GM19467 (cell line): Measurements from ENCODE around the gene PPP3CB.

ENCODE experiments used
- ATAC-seq: cut with Tn5 transposase; IDR thresholded peaks from one replicate; pipeline ENCODE4 v1.9.1; 2021; ENCODE audit warnings: mild to moderate bottlenecking, moderate library complexity; ENCODE audit not compliant: unreplicated experiment

The PPP3CB gene

DNA sequence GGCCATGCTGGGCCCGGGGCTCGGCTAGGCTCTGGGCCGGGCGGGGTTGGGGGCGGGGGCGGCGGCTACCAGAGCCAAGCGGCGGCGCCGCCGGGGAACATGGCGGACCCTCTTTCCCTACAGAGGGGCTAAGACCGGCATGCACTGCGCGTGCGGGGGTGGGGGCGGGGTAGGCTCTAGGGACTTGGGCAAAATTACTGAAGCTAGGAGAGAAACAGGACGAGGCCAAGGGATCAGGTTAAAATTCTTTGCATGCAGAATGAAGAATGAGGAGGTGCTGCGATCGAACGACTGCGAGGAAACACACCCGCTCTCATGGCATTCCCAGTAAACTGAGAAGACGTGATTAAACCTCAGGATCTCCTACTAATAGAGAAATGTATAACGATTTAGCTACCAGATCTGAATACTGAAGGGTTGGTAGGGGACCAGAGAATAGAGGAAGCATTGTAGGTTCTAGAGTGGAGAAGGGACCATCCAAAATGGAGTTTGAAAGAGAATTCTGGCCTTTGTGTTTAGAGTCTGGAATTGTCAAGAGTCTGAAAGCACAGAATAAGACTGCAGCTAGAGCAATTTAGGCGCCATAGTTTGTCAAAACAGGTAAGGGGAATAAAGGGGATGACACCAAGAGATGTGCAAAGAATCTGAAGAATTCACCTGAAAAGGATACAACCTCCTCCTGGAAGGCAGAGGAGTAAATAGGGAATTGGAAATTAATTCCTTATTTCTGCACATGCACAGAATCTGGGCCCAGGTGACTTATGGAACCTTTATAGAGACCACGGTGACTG lies at the start of gene PPP3CB:
TSS of gene PPP3CB (minus strand) at position 141 of the 791 bp plus-strand sequence. CDS start at position 6, 135 bp downstream.
- peak; percentile 39 for ATAC-seq

DNA sequence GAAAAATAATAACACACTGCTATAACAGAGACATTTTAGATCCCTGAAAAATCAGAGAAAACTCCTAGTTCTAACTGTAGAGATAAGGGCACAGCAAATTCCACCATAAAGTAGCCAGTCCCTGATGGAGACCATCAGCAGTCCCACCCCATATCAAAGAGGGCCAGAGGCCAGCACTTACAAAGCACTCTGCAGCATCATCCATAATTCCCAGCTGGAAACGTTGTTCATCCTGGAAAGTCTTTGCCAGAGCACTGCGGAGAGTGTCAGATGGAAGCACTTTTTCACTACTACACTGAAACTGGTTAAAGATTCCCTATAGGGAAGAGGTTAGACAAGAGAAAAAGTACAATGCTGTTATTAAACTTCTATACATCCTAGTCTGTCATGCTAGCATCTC lies 49.5 kb upstream of the PPP3CB start:
- ATAC-seq, result no peak

DNA sequence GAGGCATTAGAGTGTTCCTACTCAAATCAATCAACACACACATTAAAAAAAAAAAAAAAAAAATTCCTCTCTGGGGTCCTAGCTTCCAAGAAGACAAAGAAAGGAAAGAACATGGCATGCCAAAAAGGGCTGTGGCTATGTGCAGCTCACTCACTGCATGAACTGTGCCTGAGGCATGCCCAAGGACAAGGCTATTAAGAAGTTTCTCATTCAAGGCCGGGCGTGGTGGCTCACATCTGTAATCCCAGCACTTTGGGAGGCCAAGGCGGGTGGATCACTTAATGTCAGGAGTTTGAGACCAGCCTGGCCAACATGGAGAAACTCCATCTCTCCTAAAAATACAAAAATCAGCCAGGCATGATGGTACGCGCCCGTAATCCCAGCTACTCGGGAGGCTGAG lies 41.9 kb upstream of the PPP3CB start:
- no peak for ATAC-seq

DNA sequence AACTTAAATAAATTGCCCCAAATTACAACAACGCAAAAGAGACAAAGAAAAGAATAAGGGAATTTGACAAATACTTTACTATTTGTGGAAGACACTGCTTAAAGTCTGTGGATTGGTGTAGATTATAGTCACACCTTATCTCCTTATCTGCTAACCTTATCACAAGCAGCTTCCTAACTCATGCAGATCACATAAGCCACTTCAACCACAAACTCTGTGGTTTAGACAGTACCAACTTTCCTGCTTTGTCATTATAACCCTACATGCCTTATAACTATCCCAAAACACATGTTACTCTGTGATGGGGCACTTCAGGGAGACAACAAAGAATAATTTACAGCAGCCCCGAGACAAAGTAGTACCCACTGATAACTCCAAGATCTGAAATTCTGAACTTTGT lies 41.5 kb upstream of the PPP3CB start:
- no peak for ATAC-seq

DNA sequence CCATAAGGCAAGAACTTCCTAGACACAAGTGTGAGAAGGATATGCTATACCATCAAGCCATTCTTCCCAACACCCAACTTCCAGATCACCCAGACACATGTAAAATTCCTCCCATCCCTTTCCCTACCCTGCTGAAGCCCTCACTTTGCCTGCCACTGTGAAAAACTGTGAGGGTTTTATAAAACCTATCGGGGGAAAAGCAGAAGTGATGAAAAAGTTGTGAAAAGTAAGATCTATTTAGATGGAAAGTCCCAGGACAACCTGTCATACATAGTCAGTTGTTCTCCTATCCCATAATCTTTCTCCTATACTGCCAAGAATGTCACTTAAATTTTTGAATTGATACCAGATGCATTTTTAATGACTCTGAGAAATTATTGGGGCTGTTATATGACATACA lies 39.0 kb upstream of the PPP3CB start:
- ATAC-seq, result no peak

DNA sequence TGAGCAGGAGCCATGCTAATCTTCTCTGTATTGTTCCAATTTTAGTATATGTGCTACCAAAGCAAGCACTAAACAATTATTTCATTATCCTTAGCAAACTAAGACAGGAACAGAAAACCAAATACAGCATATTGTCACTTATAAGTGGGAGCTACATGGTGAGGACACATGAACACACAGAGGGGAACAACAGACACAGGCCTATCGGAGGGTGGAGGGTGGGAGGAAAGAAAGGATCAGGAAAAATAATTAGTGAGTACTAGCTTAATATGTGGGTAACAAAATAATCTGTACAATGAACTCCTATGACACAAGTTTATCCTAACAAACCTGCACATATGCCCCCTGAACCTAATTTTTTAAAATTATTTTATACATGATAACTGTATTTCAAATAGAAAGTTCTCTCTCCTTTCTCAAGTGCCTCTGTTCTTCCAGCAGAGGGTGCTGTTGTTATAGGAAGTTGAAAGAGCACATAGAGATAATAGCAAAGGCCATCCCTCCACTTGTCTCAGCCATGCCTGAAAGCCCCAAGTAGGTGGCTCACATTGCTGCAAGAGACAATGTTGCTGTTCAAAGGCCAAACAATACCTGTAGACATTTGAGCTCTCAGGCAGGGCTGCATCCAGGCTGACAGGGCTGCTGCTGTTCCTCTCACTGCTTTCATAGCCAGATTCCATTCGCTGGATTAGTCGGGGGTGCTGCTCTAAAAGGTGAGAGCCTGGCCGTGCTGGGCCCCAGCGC lies 33.4 kb upstream of the PPP3CB start:
- no peak for ATAC-seq

DNA sequence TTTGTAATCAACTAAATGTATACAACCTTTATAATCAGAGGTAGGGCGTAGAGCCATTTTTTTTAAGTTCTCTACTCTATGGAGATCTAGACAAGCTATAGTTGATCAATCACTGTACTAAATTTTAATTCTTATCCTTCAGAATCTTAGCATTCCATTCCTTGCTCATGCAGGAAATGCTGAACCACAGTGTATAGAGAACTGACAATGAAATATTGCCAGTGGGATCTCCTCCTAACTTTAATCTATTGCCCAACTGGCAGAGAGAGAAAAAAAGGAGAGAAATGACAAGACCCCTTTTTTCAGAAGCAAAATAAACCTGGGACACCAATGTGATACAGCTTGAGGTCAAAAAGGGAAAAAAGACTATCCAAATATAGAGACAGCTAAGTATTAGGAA lies 26.4 kb upstream of the PPP3CB start:
- ATAC-seq, result no peak

DNA sequence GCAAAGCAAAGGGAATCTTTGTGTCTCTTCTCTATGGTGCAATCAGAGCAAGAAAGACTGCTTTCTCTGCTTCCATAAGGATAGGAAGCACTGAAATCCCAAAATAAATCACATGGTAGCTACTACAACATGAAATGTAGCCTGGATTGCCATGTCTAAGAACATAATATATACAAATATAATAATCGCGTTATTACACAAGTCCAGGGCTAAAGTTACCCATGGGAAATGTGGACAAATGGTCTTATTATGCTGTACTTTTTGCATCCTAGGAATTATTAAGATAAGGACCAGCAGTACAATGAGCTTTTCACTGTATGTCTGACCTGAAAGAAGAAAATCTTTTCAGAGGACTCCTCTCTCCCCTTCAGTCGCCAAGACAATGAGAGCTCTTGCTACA lies 23.5 kb upstream of the PPP3CB start:
- no peak for ATAC-seq

DNA sequence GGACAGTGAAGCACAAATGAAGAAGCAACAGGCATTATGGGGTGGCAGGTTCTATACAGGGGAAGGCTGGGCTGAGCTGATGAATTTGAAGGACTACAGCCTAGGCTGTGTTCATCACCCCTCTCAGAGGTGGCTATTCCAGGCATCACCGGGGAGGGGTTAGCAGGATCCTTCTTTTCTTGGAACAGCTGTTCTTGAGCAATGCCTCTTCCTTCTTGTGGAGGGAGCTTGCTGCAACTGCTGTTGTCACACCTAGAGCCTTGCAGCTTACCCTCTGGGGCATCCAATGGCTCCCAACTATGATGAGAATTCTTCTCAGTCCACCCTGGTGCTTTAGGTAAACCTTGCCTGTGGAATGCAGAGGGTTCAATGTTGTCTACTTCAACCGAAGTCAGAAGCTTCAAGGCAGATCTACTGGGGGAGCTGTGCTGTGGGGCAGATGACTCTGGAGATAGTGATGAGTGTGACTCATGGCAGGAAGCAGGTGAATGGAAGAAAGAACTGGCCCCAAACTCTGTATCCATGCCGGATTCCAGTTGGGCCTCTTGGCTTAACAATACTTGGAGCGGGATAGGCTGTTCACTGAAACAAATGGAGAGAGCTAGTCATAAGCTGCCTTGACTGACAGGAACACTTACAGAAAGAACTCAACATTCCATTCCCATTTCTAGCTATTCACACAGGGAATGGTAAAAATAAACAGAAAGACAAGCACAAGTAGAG lies 21.5 kb upstream of the PPP3CB start:
- ATAC-seq, result no peak

DNA sequence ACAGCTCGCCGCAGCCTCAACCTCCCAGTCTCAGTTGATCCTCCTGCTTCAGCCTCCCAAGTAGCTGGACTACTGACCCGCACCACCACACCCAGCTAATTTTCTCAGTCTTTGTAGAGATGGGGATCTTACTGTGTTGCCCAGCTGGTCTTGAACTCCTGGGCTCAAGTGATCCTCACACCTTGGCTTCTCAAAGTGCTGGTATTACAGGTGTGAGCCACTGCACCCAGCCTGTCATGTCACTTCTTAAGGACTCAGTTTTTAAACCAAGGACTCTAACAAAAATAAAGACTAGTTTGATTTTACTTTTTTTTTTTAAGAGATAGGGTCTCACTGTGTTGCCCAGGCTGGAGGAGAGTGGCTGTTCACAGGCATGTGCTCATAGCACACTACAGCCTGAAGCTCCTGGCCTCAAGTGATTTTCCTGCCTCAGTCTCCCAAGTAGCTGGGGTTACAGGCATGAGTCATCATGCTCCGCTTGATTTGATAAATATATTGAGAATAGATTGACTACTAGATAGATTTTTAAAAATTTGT lies 16.5 kb upstream of the PPP3CB start:
- ATAC-seq, result no peak

DNA sequence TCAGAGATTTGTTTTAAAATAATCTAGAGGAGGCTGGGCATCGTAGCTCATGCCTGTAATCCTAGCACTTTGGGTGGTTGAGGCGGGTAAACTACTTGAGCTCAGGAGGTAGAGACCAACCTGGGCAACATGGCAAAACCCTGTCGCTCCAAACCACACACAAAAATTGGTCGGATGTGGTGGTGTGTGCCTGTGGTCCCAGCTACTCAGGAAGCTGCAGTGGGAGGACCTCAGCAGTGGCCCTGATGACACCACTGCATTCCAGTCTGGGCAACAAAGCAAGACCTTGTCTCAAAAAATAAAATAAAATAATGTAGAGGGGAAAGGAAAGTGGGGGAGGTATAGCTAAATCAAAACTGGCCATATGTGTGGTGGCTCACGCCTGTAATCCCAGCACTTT lies 13.9 kb upstream of the PPP3CB start:
- no peak for ATAC-seq

DNA sequence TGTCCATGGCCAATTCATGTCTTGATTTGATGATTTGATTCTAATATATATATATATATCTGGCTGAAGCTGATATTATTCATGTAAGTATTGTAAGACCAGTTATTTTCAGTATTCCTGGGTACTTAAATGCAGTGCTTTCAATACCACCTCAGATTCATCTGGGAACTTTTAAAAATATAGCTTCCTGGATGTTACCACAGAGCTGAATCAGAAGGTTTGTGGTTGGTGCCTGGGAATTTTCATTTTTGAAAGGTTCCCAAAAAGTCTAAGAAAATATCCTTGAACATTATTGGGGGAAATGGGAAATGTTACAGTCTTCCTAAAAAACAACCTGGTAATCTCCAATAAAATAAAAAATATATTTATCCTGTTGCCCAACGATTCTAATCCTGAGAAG lies 10.7 kb upstream of the PPP3CB start:
- no peak for ATAC-seq

DNA sequence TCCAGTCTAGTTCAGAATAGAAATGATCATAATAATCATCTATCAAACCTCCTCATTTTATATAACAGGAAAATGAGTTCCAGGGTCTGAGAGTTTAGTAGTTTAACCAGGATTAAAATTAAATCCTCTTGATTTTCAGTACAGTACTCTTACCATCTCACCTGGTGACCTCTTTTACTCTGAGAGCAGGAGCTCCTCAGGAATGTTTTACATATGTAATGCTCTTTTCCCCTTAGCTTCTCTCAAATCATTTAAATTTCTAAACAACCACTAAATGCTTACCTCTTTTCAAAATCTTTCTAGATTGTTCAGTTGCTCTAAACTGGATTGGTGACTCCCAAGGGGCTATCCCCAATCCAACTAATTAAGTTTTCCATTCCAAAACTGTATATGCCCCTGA lies 10.2 kb upstream of the PPP3CB start:
- ATAC-seq, result no peak

DNA sequence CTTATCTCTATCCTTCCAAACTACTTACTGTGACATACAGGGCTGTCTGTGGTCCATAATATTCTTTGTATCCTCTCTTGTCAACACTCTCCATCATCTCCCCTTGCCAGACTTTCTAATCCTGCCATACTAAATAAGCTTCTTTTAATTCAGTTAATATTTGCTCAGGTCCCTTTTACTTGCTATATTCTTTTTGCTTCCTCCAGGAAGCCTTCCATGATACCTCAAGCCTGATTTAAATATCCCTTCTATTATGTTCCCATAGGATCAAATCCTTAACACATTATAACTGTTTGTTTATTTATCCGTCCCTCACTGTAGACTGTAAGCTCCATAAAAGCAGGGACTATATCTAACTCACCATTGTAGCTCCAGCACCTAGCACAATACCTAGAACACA lies 7.2 kb upstream of the PPP3CB start:
- no peak for ATAC-seq

DNA sequence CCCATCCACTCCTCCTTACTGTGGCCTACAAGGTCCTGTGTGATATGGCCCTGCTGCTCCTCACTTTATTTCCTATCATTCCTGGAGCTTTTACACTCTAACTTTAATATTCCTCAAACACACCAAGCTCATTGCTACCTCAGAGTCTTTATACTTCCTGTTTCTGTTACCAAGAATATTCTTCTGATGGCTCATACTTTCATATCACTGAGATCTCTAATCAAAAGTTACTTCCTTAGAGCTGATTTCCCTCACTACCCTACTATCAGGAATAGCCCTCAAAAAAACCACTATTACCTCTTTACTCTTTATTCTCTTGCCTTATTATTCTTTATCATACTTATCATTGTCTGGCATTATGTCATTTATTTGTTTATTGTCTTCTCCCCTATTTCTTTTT lies 5.8 kb upstream of the PPP3CB start:
- ATAC-seq, result no peak

DNA sequence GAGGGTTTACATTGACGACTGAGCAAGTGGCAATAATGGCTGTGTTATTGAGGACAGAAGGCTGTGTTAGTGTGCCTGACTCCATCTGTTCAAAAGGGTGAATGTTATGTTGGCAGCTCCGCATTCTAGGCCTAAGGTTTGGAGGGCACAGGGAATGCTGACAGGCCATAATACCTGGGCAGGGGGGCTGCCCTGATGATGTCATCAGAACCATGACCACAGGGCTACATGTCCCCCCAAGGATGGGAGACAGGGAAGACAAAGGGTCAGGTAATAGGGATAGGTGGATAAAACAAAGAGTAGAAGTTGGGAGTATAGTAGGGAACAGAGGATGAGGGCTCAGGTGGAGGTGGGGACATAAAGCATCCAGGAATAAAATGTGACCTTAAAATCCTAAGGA lies 1.8 kb upstream of the PPP3CB start:
- ATAC-seq, result no peak

DNA sequence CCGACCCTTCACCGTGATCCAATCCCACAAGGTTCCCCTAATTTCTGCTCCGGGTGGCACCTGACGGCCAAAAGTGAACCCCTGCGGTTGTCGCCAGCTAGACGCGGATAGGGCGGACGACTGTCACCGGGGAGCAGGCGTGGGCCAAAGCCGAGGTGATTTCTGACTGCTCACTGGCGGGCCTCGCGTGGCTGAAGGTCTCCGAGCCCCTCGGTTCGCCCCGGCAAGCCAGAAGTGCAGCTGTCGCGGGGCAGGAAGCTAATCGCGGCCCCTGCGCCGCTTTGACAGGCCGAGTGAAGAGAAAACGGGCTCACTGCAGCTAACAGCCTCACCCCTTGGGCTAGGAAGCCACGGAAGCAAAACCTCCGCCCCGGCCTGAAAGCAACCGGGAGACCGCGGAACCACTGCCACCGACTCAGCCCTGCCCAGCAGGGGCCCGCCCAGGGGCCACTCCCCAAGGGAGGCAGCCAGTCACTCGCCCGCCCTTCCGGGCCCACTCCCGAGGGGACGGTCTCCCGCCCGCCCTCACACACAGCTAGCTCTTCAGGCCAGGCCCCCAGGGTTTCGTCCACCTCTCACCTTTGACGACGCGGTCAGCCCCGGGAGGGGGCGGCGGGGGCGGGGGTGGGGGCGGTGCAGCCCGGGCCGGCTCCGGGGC lies 469 bp downstream of the PPP3CB start:
- peak; percentile 93 for ATAC-seq

DNA sequence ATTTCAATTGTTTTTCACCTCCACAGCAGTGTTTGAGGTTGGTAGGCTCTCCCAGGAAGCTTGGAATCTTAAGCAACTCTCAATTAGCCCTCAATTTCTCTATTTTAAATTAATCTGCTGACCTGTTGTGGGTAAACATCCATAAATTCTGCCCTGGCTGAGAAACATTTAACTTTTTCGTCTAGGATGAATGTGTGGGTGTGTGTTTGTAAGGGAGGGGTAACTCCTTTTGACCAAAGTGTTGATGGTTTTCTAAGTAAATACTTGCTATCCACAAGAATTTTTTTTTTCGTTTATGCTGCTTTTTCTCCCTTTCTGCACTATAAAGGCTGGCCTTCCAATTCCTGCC lies 973 bp downstream of the PPP3CB start:
- ATAC-seq, result no peak

DNA sequence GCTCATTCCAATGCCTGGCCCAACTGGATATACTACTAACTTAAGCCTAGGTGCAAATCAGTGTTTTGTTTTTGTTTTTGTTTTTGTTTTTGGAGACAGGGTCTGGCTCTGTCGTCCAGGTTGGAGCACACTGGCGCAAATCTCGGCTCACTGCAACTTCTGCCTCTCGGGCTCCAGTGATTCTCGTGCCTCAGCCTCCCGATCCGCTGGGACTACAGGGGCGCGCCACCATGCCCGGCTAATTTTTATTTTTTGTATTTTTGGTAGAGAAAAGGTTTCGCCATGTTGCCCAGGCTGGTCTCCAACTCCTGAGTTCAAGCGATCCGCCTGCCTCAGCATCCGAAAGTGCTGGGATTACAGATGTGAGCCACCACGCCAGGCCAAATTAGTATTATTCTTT lies 1.6 kb downstream of the PPP3CB start:
- ATAC-seq, result no peak

DNA sequence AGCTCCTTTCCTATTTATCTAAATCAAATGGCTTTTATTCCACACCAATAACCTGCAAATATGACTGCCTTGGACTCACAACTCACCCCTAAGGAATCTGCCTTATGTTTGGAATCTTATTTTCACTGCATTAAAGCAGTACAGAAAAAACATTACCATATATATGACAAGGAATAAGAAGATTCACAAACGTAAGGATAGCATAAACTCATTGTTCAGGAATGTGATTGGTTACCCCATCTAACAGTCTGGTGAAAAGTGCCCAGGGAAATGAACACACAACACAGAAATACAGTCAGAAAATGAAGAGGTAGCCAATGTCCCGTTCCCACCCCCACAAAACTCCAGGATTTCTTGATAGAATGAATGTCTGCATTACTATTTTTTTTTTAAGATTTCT lies 2.0 kb downstream of the PPP3CB start:
- ATAC-seq, result no peak

DNA sequence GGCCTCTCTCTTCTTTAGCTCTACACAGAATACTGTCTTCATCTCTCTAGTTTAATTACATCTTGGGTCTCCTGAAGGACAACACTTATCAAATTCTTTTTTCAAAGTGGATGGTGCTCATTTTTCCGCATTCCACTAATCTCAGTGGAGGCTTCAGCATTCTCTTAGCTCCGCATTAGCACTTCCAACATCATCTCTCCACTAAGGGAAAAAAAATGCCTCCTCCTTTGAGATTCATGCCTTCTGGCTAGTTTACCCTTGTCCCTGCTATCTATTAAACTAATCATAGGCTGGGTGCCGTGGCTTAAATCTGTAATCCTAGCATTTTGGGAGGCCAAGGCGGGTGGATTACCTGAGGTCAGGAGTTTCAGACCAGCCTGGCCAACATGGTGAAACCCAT lies 9.2 kb downstream of the PPP3CB start:
- no peak for ATAC-seq
